HG02943 (cell line): ENCODE data around the gene OPN1LW.
"Not testable (repeated sequence)": the region's sequence is repeated elsewhere in the genome, so short reads cannot be mapped to it uniquely, and the experiment has no call there.

ENCODE experiments used
- ATAC-seq: cut with Tn5 transposase; IDR thresholded peaks from one replicate; pipeline ENCODE4 v1.9.1; 2021; ENCODE audit warnings: mild to moderate bottlenecking, low read depth, moderate library complexity; ENCODE audit not compliant: unreplicated experiment

OPN1LW gene

DNA sequence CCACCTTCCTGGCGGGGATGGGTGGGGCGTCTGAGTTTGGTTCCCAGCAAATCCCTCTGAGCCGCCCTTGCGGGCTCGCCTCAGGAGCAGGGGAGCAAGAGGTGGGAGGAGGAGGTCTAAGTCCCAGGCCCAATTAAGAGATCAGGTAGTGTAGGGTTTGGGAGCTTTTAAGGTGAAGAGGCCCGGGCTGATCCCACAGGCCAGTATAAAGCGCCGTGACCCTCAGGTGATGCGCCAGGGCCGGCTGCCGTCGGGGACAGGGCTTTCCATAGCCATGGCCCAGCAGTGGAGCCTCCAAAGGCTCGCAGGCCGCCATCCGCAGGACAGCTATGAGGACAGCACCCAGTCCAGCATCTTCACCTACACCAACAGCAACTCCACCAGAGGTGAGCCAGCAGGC lies at the start of gene OPN1LW:
Gene OPN1LW, plus strand, starts transcription at position 234 of the 400 bp plus-strand sequence. Its CDS starts 41 bp downstream, at position 275.
- not testable (repeated sequence) for ATAC-seq

DNA sequence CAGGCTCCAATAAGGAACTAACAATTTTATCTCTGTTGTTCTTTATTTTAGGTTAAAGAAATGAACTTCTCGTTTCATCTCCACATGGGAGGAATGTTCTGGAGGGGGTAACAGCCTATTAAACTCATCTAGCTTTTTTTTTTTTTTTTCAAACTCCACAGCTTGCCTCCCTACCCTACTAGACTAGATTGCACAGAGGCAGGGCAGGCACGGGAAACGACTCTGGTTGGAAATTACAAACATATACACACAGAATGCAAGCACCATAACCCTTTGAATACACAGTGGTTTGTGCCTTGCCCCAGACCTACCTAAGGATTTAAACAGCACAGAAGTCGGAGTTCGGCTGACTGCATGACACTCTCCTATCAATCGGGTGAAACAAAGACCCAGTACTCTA lies 49.2 kb upstream of the OPN1LW start:
- no peak for ATAC-seq

DNA sequence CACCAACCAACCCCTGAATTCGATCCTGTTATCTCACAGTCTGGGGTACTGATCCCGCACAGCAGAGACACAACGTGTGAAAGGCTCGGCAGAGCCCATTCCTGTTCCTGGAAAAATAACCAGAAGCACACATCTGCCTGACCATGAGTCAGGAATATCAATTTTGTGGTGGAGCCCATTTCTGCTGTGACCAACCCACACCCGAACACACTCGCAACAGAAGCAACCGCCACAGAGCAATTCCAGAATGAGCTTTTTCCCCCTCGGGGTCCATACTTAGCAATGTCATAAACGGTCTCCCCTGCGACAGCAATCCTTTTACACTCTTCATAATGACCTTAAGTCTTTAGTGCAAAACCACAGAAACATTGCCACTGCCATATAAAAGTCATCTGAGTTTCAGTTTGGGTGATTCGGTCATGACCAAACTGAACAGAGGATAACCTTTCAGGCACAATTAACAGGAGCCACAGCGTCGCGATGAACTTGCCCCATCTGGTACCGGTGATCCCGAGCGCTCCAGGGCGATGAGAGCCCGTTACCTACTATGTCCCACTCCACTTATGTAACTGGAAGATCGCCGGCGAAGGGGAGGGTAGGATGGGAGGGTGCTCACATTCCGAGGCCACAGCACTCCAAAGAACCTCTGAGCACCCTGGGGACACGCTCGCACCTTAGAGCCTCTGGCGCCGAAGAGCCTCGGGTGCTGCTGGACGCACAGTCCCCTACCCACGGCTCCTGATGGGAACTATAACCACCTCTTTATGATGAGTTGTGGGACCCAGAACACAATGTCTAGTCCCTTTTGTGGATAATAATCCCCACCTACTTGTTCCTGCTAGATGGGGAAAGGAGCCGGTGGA lies 47.7 kb upstream of the OPN1LW start:
- ATAC-seq: no peak

DNA sequence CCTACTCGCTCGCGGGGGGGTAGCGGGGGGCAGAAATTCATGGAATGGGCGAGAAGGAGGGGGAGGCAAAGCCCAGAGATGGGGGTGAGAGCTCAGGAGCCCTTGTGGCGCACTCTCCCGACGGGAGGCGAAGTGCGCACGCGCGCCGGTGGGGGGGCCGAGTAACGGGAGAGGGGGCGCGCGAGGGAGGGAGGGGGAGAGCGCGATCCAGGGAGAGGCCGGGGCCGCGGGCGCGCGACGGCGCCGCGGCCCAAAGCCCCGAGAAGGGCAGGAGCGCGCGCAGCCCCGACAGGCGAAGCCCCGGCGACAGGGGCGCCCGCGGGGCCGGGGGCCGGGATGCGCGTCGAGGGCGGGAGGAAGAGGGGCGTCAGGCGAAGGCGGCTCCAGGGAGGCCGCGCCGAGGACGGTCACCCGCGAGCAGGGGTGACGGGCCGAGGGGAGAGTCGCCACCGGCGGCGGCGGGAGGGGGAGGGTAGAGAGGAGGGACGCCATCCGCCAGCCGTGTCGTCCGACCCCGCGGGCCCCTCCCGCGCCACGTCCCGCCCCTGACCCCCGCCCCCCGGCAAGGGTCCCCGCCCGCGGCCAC lies 46.9 kb upstream of the OPN1LW start:
- ATAC-seq: peak; percentile 26

DNA sequence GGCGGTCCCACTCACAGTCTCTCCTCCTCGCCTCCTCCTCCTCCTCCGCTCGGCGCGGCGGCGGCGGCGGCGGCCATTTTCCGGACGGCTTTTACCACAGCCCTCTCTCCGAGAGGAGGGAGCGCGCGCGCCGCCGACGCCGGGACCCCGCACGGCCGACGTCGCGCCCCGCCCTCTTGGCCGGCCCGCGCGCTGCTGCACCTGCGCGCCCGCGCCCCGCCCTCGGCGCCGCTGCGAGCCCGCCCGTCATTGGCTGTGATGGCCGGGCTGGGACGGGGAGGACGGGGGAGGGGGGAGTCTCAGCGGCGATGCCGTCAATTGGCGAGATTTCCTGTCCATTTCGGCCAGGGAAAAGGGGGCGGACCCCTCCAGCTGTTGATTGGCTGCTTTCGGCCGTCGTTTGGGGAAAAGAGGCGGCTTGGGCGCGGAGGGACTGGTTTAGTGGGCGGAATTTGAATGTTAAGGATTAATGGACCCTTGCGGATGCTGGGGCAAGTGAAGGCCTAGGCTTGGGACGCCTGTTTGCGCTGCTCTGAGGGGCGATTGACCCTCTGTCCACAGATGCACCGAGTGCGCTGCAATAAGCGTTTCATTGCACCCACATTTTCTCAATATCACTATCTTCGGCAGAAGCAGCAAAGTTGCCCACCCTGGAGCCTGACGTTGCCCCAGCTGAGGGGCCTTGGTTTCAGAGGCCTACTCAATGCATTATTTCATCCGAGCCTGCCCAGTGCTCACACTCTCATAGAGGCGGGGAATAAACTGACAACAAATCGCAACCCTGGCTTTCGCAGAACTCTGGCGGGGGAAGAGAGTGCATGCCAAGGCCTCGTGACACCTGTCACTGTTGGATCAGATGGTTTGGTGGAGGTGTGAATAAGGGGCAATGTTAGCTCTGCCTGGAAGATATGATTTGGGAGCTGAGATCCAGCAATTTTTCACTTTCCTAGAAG lies 46.2 kb upstream of the OPN1LW start, which contains the start of gene MECP2:
Gene MECP2, minus strand, starts transcription at position 129 of the 953 bp plus-strand sequence.
- peak; percentile 72 for ATAC-seq

DNA sequence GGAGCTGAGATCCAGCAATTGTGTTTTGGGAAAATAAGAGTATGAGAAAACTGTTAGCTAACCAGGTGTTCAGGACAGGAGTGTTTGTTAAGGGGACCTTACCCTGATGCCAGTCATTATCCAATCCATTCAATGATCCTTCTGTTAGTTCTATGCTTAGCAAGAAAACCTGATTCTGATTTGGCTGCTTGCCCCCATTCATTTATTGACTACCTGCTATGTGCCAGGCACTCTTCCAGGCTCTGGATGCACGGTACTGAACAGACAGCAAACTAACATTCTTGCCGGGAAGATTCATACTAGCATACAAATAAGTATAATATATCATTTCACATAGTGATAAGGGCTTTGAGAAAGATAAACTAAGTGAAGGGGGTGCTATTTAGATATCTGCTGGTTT lies 45.5 kb upstream of the OPN1LW start:
- ATAC-seq: no peak

DNA sequence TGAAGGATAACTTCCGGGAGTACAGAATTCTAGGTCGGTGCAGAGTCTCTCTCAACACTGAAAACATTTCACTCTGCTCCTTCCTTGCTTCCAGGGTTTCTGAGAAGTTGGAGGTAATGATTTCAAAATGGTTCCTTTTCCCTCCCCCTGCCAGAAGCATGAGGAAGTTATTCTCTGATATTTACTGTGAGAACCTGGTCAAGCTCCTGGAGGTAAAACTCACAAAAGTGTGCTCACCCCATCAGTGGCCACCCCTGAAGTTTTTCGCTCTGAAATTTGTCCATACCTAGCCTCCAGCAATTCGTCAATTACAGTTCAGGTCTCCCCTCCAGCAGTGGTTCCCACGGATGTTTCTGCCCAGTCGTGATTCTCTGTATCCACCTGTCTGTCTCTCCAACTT lies 30.3 kb upstream of the OPN1LW start:
- ATAC-seq: no peak

DNA sequence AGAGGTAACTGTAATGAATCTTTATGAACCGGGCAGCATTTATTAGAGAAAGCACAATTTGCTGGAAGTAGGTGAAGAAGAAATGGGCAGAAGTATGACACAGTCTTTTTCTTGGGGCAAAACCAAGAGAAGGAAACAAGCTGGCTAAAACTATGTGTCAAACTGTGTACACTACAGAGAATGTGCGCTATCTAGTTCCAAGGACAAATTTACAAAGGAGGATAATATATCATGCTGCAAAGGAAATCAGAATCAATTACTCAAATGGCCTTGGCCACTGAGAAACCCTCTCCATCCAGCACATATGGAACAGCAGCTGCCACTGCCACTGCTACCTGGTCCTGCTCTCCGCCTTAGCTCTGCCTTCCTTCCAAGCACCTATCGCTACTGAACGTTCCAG lies 29.4 kb upstream of the OPN1LW start:
- ATAC-seq: no peak

DNA sequence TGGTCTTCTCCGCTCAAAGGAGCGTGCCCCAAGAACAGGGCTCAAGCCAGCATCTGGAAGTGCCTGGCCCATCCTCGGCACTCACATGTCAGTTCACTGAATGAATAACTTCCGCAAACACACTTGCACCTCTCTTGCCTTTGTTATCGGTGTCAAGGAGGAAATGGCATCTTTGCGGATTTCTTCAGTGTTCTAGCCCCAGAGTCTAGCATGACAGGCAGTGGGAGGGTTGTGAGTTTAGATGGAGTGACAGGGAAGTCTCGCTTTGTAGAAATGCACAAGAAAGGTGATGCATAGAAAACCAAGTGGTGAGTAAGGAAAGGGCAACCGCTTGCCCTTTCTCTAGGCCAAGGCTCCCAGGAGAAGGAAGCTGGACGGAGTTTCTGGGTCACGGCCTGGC lies 29.0 kb upstream of the OPN1LW start:
- ATAC-seq: no peak

DNA sequence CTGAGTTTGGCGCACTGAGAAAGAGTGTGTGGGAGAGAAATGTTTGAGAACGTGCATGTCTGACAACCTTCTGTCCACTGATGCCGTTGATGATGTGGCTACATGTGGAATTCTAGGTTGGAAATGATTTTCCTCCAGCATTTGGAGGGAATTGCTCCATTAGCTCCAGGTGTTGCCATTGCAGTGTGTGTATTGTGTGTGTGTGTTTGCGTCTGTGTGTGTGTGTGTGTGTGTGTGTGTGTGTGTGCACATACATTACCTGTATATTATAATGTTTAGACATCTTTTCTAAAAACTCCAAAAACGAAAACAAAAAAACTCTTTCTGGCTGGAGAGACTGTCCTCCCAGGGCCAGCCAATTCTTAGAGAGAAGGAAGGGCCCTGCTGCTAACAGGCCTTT lies 28.3 kb upstream of the OPN1LW start:
- ATAC-seq: no peak

DNA sequence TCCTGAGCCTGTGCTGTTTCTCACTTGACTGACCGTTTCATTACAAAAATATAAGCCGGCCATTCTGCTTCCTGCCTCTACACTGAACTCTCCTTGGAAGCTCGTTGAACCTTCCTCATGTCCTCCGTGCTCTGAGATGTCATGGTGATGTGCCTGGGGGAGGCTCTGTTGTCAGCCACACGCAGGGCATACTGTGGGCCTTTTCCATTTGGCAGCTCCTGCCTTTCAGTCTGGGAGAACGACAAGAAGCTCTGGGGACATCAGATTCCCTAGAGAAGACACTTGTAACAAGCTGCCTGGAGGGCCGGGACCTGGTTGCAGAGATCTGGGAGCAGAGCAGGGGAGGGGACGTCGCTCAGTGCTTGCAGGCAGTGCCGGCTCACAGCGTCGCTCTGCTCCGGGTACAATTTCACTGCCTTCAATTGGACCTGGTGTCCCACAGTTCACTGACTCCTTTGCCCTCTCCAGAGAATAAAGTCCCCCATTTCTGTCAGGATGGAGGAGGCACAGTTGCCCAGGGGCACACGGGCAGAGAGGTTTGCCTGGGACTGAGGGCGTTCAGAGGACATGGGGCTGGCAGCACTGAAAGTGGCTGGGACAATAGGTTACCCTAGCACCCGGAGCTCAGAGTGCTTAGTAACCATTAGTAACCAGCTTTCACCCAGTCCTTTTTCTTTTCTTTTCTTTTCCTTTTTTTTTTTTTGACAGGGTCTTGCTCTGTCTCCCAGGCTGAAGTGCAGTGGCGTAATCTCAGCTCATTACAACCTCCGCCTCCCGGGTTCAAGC lies 27.4 kb upstream of the OPN1LW start:
- ATAC-seq: no peak

DNA sequence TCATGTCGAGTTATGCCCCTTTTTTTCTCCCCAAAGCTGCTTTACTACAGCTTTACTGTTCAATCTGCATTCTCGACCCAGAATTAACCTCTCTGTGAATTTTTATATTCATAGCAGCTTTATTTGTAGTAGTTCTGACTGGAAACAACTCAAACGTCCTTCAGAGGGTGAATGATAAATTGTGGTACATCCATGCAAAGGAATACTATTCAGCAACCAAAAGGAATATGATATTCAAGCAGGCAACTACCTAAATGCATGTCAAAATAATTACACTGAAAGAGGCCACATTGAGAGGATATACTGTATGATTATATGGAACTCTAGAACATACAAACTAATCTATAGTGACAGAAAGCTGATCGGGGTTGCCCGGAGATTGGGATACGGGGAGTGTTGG lies 26.5 kb upstream of the OPN1LW start:
- no peak for ATAC-seq

DNA sequence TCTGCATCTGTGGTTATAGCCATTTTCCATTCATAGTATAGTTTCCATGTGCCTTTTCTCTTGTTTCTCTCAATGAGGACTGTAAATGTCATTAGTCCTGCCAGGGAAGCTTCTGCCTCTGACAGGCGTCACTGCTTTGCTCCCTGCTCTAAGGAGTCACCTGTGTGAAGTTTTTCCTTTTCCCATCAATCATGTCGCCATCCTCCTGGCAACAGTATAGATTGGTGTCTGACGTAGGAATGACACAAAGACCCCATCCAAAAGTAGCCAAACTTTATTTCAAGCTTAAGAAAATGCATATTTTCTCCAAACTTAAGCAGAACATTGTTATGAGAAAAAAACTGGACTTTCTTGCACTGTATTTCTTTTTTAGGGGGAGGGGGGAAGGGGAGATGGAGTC lies 23.5 kb upstream of the OPN1LW start:
- ATAC-seq: no peak

DNA sequence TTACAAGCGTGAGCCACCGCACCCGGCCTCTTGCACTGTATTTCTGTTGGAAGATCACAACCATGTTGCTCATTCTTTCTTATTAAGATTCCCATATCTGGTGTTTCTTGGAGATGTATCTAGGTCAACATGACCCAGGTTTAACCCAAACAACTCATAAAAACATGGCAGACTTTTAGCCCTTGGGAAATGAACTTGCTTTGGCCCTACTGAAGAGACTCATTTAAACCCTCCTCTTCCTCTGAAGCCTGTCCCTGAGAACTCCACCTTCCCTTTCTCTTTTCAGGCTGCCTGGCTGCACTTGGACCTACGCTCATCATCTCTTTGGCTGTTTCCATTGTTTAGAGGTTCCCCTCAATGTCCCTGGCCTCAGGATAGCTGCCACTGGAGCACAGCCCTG lies 22.8 kb upstream of the OPN1LW start:
- no peak for ATAC-seq

DNA sequence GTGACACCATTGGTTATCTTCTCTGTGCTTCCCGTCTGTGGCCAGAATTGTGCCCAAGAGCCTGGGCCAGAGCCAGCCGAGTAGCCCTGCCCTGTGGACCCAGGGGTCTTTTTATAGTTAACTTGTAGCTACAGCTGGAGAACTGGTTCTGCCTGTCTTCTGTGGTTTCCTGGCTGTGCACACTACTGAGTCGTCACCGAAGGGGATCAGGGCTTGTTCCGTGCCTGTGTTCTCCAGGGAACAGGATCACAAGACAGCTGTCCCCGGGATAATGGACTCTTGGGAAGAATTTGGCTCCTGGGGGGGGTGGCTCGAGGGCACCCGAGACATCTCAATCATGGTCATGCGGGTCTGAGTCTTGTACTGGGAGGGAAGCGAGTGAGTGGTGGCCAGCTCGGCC lies 22.1 kb upstream of the OPN1LW start:
- no peak for ATAC-seq

DNA sequence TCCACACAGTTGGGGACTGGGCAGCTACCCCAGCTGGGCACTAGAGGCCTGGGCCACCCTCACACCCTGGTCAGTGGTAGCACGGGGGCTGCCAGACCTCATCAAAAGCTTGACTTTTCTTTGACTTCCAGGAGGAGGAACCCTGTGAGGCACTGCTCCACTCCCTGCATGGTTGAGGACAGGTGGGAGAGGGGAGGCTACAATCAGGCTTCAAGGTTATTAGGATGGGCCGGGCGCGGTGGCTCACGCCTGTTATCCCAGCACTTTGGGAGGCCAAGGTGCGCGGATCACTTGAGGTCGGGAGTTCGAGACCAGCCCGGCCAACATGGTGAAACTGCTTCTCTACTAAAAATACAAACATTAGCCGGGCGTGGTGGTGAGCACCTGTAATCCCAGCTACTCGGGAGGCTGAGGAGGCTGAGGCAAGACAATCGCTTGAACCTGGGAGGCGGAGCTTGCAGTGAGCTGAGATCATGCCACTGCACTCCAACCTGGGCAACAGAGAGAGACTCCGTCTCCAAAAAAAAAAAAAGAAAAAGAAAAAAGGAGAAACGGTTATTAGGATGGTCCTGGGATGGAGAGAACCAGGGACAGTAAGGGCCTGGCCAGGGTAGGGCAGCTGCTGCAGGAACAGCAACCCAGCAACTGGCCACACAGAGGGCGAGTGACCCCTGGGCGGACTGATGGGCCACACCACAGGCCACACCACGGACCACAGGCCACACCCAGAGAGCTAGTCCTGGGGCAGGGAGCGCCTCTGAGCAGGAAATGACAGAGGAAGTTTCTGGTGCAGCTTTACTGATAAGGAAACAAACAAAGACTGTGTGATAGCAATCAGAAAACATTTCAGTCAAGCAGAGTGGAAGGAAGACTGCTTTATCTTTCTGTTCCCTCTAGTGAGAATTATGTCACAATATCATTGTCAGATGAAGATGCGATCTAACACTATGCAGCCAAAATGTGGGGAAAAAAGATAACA lies 20.5 kb upstream of the OPN1LW start:
- ATAC-seq: no peak

DNA sequence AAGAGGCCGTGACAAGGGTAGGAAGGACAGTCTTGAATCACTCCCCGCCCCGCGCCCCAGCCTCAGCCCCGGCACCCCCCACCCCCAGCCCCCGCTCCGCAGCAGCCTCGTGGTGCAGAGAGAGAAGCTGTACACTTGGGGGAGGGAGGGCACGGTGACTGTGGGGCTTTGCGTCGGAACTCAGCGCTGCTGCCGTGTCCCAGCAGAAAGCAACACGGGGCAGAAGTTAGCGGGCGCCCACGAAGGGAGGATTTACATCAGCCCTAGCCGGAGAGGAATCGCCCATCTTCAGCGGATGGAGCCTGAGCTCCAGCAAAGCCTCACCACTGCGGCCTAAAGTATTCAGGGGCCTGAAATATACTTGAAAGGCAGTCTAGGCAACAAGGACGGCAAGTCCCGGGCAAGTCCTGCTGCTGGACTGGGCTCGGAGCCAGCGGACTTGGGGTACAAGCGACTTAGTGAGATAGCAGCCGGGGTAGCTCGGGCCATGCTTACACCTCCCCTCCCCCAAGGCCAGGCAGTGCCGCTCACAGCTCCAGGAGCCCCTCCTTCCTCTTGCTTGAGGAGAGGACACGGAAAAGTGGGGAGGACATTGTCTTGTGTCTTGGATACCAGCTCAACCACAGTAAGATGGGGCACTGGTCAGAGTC lies 18.5 kb upstream of the OPN1LW start:
- ATAC-seq: no peak

DNA sequence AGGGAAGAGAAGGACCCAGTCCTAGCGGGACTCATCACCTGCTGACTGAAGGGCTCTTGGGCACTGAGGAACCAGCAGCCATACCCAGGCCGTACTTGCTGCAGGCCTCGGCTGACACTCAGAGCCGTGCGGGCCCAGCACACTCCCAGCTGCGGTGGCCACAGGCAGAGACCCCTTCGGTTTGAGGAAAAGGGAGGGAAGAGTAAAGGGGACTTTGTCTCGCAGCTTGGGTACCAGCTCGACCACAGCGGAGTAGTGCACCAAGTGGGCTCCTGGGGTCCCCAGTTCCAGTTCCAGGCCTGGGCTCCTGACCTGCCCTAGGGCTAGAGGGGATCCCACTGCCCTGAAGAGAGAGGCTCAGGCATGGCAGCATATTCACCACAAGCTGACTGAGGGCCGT lies 17.9 kb upstream of the OPN1LW start:
- no peak for ATAC-seq

DNA sequence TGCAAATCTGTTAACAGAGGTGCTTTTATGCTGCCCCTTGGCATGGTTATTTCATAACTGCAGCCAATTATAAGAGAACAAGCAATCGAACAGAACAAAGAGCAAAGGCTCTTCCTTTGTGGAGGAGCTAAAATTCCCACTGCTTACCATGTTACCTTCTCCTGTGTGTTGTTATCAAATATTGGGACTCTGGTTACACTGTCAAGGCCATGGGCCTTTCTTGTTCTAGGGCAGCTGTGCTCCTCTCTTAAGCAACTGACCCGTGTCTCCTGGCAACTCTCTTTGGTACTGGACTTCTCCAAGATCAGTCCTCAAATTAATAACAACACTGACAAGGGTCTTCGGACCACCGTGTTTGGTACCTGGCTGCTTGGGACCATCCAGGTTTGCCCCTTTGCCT lies 12.1 kb upstream of the OPN1LW start:
- ATAC-seq: no peak
